NCI-H1417 treated with DMSO at 0.1 percent for 48 hours (cell line): ENCODE measurements around the gene FTO.
A peak's percentile ranks its signal among the peaks of the same experiment; 100 is the strongest.

Experiments
- DNase-seq: peaks from one replicate; lab custom pipeline; 2025; lab: John Stamatoyannopoulos, UW

FTO gene

DNA sequence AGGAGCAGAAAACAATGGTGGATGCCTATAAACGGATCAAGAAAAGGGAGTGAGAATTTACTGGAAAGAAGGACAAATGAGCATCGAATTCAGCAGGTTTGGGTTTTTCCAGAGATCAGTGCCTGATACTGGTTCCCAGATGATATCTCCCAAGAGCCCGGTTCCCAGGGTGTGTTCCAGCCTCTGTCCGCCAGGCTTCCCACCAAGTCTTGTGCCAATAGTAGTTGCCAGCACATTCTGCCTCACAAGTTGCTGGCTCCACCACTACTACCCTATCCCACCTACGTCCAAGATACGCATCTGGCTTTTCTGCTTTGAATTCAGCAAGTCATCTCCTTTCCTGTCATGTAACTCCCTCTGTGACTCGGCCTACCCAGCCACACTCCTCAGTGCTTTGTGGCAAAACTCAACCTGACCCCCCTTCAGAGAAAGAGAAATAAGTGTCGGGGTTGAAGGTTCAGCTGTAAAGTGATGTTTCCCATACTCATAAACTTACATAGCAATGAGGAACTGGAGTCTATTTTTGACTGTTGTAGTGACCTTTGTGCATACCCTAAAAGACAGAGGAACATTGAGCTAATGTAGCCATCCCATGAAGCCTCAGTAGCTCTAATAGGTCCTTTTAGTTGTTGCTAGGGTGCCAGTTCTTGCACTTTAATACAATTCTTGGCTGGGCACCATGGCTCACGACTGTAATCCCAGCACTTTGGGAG is 305.7 kb downstream of the FTO start:
- no peak for DNase-seq

DNA sequence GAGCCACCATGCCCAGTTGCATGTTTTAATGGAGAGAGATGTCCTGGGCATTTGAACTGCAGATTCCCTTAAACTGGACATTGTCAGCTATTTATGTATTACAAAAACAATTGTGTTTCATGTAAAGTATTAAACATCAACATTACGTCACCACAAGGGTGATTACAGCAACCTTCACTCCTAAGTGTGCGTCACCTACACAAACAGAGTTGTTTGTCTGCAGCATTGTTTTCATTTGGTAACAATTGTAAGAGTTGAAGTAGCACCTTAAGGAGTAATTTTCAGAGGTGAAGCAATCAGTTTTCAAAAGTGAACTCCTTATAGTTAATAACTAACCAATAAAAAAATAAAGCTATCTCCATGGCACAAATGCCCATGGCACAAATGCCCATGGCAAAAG is 311.2 kb downstream of the FTO start:
- no peak for DNase-seq

DNA sequence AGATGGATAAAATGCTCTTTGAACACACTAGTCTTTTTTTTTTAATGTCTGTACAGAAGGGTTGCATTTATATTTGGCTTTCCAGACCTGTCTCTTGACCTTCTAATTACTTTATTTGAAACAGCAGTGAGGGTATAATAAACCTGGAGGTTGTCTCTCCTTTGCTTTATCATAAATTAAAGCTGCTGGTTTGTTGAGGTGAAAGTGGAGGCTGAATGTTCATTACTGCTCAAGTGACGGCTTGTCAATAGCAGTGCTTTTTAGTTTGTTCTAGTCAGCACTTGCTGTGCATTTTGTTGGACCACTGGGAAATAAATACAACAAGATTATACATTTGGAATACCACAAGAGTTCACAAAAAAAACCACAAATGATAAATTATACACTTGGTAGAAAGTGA is 318.4 kb downstream of the FTO start:
- no peak for DNase-seq

DNA sequence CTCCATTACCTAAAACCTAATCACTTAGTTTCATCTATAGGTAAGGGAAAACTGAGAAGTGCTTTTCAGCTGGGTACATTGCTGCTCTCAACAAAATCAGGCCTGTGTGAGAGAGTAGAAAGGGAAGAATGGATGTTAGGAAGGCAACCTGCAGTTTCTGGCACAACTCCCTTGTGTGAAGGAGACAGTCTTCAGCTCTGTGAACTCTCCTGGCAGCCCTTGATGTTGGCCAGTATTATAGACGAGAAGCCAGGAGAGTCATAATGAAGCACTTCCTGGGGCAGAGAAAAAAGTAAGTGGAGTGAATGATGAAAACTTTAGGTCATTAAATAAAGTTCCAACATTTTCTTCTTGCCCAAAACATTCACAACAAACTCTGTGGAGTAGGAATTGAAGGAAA is 322.5 kb downstream of the FTO start:
- no peak for DNase-seq

DNA sequence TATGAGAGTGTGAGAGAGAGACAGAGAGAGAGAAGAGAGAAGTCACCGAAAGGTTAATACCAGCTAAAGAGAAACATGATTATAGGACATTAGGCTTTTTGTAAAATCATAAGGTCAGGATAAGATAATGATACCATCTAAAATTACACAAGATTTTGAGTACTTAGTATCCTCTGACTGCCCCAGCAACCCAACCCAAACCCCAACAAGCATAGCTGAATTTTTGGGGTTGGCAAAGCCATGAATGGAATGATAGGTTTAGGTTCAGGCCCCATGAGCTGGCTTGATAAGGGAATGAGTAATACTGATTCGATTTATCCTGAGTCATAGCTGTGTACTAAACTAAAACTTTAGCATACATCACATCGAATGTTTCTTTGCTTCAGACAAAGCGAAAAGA is 323.1 kb downstream of the FTO start:
- DNase-seq: no peak

DNA sequence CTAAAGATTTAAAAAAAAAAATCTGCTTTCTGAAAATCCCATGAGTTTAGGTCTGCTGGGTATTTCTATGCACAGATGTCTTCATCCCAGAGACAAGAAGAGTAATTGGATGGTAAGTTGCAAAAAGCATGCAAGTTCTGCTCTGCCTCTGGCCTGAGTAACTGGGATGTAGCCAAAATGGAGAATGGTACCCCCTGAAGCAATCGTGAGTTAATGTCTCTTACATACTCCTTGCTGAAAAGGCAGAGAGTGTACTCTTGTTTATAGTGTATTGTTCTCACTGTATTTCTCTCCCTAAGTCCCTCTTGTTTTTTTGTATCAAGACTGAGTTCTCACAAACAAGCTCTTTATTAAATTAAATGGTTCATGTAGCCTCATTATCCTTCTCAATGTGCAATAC is 323.6 kb downstream of the FTO start:
- DNase-seq: no peak

DNA sequence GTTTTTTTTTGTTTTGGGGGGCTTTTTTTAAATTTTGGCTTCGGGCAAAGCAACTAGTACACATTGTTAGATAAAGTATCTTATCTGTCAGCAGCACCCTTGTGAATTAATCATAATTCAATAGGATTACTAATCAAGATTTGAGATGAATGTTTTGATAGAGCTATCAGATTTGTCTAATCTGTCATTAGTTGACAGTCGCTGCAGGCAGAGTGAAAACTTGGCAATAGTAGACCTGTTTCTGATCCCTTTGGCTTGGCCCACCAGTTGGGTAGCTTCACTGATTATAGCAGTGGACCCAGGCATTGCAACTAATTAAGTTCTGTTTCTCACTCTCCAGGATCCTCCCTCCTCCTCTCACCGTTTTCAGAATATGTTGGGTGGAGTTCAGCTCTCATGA is 324.0 kb downstream of the FTO start:
- no peak for DNase-seq

DNA sequence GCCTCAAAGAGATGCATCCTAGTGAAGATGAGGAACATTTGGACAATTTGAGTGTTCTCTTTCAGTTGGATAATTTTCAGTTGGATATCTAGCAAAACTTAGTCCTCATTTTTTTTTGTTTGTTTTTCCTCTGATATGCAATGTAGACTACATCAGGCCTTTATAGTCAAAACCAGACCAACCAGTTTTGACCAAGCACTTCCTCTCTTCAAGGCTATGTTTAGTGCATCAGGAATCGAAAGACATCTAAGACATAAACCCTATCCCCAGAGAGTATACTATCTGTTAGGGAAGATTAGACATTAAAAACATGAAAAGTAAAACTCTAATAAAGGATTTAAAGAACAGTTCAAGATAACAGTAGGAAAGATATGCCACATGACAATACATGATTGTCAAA is 326.5 kb downstream of the FTO start:
- no peak for DNase-seq

DNA sequence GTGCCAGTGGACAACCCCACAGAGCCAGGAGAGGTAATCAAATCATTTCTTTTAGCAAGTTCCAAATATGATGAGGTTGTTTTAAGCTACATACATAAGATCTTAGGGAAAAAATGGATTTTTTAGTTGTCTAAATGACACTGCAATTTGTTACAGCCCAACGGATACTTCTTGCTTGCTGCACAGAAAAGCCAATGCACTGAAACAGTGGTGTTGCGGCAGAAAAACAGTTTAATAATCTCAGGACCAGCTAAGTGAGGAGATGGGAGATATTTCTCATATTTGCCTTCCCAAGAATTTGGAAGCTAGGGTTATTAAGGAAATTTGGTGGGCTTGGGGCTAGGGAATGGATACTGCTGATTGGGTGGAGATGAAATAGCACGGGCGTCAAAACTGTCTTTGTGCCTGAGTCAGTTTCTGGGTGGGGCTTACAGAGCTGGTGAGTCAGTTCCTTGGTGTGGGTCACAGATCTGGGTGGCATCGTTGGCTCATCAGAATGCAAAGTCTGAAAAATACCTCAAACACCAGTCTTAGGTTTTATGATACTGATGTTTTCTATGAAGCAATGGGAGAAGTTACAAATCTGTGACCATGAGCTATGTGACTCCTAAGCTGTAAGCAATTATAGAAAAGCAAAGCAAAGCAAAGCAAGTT is 327.3 kb downstream of the FTO start:
- no peak for DNase-seq

DNA sequence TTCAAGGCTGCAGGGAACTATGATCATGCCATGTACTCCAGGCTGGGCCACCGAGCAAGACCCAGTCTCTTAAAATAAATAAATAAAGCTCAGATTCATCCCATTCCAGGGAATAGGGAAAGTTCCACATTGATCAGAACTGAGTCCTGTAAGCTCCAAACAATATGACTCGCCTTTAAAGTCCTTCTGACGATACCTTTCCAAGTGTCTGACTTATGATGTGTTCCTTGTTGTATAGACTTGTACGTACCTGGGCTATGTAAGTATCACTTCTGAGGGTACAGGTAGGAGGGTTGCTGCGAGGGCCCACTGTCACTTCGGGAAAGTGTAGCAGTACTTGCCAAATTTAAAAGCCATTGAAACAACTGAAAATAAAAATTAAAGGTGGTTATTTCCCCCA is 329.8 kb downstream of the FTO start:
- no peak for DNase-seq

DNA sequence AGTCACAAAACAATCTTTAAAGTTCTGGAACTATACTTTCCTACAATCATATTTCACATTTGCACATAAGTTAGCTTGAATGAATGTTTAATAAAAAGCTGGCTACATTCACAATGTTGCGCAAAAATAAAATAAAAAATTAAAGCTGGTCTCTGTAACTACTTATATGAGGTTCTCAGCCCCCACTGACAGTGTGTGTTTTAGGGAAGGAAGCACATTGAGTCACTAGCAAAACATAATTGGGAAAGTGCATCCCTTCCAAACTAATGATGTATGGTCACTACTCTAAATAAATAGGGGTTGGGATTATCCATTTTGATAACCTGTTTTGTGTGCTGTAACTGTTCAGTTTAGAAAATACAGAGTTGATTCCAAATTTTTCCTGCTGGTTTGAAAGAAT is 330.7 kb downstream of the FTO start:
- no peak for DNase-seq

DNA sequence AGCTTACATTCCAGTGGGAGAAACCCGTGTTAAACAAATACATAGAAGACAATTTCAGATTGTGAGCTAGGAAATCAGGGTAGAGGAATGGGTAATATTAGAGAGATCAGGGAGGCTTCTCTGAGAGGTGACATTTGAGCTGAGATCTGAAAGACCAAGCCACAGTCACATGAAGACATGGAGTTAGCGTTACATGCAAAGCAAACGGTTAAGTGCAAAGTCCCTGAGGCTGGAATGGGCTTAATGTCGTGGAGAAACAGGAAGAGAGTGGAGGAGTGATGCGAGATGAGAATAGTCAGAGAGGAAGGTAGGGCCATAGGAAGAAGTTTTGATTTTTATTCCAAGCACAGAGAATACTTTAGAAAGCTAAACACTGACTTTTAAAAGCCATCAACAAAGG is 336.5 kb downstream of the FTO start:
- no peak for DNase-seq

DNA sequence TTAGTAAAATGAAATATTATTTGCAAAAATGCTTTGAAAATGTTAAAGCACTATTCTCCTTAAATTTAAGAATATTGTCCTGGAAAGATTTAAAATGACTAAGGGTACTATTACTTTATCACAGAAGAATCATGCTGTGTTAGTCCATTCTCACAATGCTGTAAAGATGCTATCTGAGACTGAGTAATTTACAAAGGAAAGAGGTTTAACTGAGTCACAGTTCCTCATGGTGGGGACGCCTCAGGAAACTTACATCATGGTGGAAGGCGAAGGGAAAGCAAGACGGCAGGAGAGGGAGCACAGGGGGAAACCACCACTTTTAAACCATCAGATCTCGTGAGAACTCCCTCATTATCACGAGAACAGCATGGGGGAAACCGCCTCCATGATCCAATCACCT is 337.0 kb downstream of the FTO start:
- no peak for DNase-seq

DNA sequence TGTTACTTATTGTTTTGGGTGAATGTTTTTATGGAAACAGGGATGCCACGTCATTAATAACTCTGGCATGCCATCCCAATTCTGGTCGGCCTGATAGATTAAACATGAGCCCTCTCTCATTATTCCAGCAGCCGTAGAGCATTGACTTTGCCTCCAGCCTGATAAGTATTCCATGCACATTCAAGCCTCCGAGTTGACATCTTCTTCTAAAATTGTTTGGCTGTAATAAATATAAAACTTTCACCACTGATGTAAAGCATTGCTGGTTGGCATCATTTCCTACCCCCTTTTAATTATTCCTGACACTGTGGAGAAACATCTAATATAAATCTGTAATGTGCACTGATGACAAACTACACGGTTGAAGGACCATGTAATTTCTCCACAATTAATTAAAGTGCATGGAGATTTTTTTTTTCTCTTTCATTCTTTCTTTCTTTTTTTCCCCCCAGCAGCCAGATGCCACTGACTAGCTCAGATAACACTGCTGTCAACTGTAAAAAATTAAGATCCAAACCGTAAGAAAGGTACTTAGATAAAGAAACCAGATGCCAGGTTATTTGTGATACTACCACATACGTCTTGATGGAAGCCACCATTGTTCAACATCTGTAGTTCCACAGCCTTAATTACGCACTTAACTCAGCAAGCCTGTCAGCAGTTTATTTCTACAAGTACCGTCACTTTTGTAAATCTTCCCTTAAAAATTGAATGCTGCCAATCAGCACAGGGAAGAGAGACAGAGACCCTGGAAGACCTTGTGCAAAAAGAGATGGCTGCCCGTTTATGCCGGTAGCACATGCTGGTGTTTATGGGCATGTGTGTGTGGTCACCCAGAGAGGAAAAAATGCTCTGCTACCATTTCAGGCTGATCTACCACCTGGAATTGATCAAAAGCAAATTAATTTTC is 344.9 kb downstream of the FTO start:
- DNase-seq: no peak

DNA sequence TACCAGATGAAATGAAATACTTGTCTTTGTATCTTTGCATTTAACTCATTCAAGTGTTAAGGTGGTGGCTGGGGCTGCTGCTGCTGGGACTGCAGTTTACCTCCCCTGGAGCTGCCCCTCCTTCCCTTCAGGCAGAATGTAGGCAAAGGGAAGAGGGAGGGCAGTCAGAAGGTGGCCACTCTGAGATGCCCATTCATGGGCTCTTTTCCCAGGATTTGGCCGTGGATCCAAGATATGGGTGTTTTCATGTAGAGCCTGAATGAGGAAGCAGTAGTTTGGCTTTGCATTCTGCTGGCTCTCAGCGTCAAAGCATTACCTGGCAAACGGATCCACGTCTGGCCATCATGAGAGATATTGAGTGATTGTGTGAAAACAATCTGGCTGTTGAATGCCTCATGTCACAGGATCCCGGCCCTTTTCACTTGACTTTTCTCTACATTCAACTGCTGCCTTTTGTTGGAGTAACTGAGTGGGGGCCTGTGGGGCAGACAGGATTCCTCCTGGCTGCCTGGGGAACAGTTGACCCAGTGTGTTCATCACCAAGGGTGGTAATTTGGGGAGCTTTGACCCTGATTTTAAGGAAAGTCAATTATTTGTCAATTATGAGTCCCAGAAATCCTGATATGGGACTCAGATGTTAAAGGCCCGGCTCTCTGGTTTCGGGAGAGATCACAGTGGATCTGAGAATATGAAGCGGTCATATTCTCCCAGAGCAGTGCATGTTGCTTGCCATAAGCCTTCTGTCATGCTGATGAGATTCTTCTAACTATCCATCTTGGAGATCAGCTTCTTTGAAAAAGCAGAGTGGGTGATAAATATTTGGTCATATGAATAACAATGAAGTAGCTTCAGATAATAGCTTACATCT is 345.9 kb downstream of the FTO start:
- DNase-seq: no peak

DNA sequence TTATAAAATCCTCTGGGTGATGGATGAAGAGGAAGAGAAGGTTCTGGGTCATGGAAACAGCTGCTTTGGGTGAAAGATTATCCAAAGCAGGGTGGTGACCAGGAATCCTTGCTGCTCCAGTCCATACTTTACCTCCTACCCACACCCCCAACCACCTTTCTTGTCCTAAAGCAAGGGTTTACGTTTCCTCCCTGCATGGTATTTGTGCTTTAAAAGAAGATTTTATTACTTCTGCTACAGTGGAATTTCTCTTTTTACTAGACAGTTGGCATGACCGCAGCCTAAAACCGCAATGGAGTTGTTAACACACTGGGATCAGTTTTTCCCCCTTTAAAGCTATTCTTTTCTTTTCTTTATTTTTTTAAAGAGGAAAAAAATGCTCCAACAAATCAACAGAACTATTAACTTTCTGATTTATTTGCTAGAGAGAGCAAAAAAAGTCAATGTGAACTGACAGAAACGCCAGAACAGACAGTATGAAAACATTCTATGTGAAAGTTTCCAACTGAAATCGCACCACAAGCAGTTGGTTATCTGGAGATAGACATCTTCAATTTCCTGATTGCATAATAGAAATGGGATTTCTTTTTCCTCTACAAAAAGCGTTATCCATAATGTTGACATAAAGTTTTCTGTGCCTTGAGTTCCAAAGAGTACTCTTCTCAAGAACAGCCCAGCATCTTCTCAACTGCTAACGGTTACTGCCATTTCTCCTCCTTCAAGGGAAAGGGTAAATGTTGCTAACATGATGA is 346.7 kb downstream of the FTO start:
- no peak for DNase-seq

DNA sequence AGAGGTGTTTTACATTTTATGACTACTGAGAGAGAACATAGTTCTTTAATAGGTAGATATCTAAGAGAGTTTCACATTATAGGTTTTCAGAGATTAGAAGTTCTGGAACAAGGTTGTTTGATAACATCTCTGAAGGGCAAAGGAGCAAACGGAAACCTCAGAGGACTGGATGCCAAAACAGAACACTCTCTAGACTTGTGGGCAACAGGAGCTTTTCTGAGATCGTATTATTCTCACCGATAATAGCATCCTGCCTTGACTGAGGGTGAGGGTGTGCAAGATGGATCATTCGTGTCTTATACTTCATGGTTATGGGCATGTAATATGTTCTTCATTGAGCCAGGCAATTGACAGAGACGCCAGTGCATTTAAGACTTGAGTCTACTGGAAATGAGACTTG is 347.9 kb downstream of the FTO start:
- DNase-seq: no peak

DNA sequence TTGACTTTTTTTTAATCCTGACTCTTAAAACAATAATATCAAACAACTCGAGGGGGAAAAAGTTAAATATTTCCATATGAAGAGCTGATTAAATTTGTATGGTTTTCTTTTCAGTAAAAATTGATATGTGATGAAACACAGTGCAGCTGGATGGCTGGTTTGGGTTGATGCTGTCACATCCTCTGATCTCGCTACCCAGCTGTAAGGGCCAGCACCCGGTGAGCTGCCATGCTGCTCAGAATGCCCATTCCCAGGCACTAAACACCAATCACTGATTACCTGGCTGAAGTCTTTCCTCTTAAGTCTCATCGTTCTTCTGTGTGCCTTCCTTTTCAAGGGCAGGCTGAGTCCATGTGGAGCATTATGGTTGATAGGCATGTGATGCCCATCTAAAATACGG is 348.3 kb downstream of the FTO start:
- no peak for DNase-seq

DNA sequence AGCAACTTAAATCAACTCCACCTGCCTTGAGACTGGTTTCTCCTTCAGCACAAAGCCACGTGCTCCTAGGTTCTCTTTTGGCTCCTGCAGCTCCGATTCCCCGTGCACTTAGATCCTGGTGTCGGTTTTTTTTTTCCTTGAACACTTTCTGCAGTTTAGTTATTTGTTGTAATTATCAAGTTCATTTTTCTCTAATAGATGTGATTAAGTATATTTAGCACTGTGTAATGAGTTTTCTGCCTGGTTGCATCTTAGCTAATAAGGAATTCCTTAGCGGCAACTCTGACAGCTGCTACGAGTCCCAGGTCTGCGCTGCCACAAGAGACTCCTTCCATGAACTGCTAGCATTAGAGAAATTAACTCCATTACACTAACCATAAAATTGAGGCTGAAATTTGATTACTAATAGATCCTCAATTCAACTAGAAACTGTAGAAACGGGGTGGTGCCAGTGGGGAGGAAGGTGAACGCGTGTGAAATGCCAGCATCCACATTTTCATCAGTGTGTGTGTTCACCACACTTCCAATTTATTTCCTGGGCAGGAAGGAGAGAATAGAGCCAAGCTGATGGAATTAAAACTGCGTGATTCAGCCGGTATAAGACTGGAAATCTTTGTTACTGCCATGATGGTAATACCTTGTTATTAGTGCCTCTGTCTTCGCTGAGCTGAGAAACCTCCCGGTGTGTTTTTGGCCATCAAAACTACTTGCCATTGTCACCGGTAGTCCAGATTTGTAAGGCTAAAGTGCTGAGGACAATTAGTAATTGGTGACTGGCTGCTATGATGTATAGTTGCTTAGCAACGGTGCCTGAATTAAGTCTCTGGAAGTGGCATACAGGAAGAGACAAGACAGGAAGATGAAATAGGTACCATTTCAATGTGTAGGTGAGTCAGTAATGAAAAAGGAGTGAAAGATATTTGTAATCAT is 350.2 kb downstream of the FTO start:
- peak; percentile 79 for DNase-seq

DNA sequence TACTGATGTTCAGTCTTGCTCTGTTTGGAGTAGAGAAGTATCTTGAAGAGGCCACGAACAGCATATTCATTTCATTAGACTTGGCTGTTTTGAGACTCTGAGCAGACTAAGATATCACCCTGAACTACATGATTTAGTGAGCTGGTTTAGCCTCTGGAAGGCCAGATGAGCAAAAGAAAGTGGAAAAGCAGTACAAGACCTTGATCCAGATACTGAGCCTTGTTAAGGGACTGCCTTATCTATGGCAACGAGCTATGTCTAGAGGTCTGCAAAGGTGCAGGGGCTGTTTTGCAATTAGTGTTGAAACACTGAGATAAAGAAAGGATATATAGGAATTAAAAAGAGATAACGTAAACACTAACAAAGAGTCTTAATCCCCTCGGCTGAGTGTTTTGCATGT is 351.2 kb downstream of the FTO start:
- DNase-seq: no peak
